ENCODE data around the gene RAD51B.

DNA sequence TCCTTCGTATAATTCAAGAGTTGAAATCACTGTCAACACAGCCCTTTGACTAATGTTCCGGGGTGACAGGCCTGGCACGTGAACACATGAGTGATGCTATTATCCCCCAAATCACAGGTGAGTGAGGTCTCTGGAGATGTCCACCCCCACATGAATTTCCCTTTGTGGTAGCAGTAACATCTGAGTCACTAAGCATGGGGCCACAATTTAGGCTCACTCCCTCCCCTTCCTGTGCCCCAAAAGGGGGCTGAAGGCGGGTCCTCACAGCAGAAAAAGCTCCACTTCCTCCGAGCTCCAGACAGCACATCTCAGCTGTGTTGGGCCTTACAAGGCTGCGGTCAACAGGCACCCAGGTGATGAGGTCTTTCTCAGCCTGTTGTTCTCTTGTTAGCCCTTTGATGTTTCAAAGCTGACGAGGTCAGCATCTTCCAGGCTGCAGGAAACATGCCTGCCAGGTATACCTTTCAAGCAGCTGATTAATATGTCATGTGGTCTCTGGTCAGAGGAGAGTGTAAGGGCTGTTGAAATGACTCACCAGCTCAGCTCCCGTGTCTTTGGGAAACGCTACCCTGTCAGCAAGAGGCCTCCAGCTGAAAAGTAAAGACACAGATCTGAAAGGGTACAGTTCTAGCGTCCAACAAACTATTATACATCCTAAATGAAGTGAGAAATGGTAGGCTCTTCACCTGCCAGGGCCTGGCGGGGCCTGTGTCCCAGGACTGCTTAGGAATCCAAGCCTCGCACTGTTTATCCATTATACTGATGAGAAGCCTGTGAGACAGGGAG, 866.0 kb downstream of the RAD51B start:
- no peak for TF ChIP-seq POLR2A (IDR thresholded peaks at IDR 0.05)
- TF ChIP-seq, protein P1, sequence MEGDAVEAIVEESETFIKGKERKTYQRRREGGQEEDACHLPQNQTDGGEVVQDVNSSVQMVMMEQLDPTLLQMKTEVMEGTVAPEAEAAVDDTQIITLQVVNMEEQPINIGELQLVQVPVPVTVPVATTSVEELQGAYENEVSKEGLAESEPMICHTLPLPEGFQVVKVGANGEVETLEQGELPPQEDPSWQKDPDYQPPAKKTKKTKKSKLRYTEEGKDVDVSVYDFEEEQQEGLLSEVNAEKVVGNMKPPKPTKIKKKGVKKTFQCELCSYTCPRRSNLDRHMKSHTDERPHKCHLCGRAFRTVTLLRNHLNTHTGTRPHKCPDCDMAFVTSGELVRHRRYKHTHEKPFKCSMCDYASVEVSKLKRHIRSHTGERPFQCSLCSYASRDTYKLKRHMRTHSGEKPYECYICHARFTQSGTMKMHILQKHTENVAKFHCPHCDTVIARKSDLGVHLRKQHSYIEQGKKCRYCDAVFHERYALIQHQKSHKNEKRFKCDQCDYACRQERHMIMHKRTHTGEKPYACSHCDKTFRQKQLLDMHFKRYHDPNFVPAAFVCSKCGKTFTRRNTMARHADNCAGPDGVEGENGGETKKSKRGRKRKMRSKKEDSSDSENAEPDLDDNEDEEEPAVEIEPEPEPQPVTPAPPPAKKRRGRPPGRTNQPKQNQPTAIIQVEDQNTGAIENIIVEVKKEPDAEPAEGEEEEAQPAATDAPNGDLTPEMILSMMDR (IDR thresholded peaks at IDR 0.05): no peak
